ENCODE results near the gene B3GNT3. TPM values are rescaled to one million over a fixed set of nuclear protein-coding genes. Genes with fewer than 3 reads are reported as not detected.

Gene B3GNT3
- total and polyA plus RNA-seq, 2 donors (not counting 1 experiment from before 2014, with no cell fraction given): not detected

DNA sequence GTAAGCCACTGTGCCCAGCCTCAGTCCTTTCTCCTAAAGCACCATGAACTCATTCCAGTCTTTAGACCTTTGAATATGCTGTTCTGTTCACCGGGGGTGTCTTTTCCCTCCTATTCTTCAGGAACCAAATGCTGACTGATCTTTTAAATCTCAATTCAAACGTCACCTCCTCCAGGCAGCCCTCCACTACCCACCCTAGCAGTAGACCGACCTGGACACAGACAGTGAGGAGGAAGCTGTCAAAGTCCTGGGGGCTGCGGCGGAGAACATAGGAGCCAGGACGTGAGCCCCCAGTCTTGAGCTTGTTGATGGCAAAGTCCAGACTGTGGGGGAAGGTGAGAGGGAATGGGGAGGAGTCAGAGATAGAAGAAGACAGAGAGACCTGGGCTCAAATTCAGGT, 45.1 kb downstream of the B3GNT3 start:
- Histone ChIP-seq H3K4me2 (ENCODE audit: extremely low read depth, insufficient read depth, low read length) (no peak overlapping the region), H3K9ac (ENCODE audit: insufficient read depth, low read length) (no peak overlapping the region), H3K36me3 (ENCODE audit: control insufficient read depth, insufficient read depth, low read length) (no peaks in the 10 kb centered on the region), H3K4me1 (ENCODE audit: control insufficient read depth, extremely low read depth, insufficient read depth, low read length) (peaks cover 2% of the 10 kb centered on the region), H3K27me3 (ENCODE audit: control insufficient read depth, insufficient read depth, low read length) (no peaks in the 10 kb centered on the region), H3K27ac (ENCODE audit: insufficient read depth, low read length) (no peak overlapping the region), H4K20me1 (ENCODE audit: control insufficient read depth, extremely low read depth, insufficient read depth, low read length) (no peaks in the 10 kb centered on the region), H3K4me3 (replicated peaks in 1 of 4; ENCODE audit: control extremely low read depth in 1 of 4, insufficient read depth in 1 of 4, low read depth in 3 of 4, low read length in 4 of 4) (no peak overlapping the region), H3K79me2 (ENCODE audit: control insufficient read depth, insufficient read depth, low read length) (no peaks in the 10 kb centered on the region), H3K9me3 (ENCODE audit: control insufficient read depth, insufficient read depth, low read depth, low read length) (no peaks in the 10 kb centered on the region), H2AFZ (ENCODE audit: low read length) (no peak overlapping the region)
- TF ChIP-seq, protein P1, sequence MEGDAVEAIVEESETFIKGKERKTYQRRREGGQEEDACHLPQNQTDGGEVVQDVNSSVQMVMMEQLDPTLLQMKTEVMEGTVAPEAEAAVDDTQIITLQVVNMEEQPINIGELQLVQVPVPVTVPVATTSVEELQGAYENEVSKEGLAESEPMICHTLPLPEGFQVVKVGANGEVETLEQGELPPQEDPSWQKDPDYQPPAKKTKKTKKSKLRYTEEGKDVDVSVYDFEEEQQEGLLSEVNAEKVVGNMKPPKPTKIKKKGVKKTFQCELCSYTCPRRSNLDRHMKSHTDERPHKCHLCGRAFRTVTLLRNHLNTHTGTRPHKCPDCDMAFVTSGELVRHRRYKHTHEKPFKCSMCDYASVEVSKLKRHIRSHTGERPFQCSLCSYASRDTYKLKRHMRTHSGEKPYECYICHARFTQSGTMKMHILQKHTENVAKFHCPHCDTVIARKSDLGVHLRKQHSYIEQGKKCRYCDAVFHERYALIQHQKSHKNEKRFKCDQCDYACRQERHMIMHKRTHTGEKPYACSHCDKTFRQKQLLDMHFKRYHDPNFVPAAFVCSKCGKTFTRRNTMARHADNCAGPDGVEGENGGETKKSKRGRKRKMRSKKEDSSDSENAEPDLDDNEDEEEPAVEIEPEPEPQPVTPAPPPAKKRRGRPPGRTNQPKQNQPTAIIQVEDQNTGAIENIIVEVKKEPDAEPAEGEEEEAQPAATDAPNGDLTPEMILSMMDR (conservative IDR thresholded peaks at IDR 0.05 in 1 of 2, IDR thresholded peaks at IDR 0.05 in 1 of 2; ENCODE audit: low read depth in 1 of 2, low read length in 2 of 2): no peak
- TF ChIP-seq EZH2 (IDR thresholded peaks at IDR 0.05; ENCODE audit: low read length, missing control alignments): no peak
- DNase-seq (ENCODE audit: low read depth in 2 of 2): no peak

DNA sequence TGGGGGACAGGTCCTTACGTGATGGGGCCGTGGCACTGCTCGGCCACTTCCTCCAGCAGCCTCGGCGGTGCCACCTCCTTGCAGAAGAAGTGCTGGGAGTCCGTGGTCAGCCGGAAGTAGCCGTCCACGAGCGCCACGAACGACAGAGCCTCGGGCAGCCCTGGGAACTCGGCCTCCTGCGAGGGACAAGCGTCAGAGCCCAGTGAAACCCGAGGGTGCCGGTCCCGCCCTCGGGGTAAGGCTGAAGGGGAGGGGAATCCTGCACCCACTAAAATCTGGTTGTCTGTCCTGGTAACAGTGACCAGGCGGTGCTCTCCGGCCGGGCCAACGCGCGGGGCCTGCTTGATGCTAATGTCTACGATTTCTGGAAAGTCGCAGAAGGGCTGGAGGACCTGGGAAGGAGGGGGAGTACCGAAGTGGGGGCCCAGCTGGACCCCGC, 46.5 kb downstream of the B3GNT3 start:
- no peaks in the 10 kb centered on the region for H3K9me3 ChIP-seq (ENCODE audit: control insufficient read depth, insufficient read depth, low read depth, low read length)
- peak overlapping the region in 2 of 4 experiments; percentile 28 to 30 for H3K4me3 ChIP-seq (replicated peaks in 1 of 4; ENCODE audit: control extremely low read depth in 1 of 4, insufficient read depth in 1 of 4, low read depth in 3 of 4, low read length in 4 of 4)
- H3K4me1 ChIP-seq (ENCODE audit: control insufficient read depth, extremely low read depth, insufficient read depth, low read length): peaks cover 2% of the 10 kb centered on the region
- H3K4me2 ChIP-seq (ENCODE audit: extremely low read depth, insufficient read depth, low read length): peak overlapping the region; percentile 59
- H3K9ac ChIP-seq (ENCODE audit: insufficient read depth, low read length): no peak overlapping the region
- DNase-seq (ENCODE audit: low read depth in 2 of 2): no peak
- H2AFZ ChIP-seq (ENCODE audit: low read length): peak overlapping the region; percentile 57
- no peaks in the 10 kb centered on the region for H3K36me3 ChIP-seq (ENCODE audit: control insufficient read depth, insufficient read depth, low read length)
- no peak overlapping the region for H3K27ac ChIP-seq (ENCODE audit: insufficient read depth, low read length)
- H3K79me2 ChIP-seq (ENCODE audit: control insufficient read depth, insufficient read depth, low read length): no peaks in the 10 kb centered on the region
- H4K20me1 ChIP-seq (ENCODE audit: control insufficient read depth, extremely low read depth, insufficient read depth, low read length): no peaks in the 10 kb centered on the region
- H3K27me3 ChIP-seq (ENCODE audit: control insufficient read depth, insufficient read depth, low read length): no peaks in the 10 kb centered on the region
- TF ChIP-seq, protein P1 (conservative IDR thresholded peaks at IDR 0.05 in 1 of 2, IDR thresholded peaks at IDR 0.05 in 1 of 2; ENCODE audit: low read depth in 1 of 2, low read length in 2 of 2): no peak
- TF ChIP-seq EZH2 (IDR thresholded peaks at IDR 0.05; ENCODE audit: low read length, missing control alignments): no peak

DNA sequence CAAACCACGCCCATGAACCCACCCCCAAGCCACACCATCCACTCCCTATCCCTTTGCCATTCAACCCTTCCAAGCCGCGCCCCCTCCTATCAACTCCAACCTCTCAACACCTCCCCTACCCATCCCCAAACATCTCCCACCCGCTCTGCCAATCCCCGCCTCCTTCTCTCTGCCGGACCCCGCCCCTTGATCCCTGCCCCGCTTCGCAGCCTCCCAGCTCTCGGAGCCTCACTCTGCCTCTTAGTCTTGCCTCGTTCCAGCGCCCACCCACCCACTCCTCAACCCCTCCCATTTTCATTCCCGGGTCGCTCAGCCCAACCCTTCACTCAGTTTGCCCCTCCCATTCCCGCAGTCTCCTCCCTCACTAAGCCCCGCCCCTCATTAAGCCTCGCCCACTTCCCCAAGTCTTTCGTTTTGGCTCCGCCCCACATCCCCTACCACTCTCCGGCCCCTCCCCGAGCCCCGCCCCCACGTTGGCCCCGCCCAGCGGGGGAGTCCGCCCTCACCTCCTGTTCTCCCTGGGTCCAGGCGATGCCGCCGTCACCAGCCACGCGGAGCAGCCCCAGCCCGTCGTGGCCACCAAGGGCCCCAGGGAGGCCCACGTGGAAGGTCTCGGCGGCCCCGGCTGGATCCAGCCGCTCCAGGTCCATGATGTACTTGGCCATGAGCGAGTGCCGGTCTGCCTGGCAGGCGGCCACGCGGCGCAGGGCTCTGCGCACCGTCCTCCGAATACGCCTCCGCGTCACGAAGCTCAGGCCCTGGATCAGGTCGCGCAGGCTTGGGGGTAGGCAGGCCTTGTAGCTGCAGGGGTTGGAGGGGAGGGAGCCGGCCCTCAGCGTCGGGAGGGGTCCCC, 47.1 kb downstream of the B3GNT3 start:
- peak overlapping the region; percentile 59 for H3K4me2 ChIP-seq (ENCODE audit: extremely low read depth, insufficient read depth, low read length)
- H3K9me3 ChIP-seq (ENCODE audit: control insufficient read depth, insufficient read depth, low read depth, low read length): no peaks in the 10 kb centered on the region
- H3K27me3 ChIP-seq (ENCODE audit: control insufficient read depth, insufficient read depth, low read length): no peaks in the 10 kb centered on the region
- peaks cover 2% of the 10 kb centered on the region for H3K4me1 ChIP-seq (ENCODE audit: control insufficient read depth, extremely low read depth, insufficient read depth, low read length)
- no peaks in the 10 kb centered on the region for H3K36me3 ChIP-seq (ENCODE audit: control insufficient read depth, insufficient read depth, low read length)
- TF ChIP-seq EZH2 (IDR thresholded peaks at IDR 0.05; ENCODE audit: low read length, missing control alignments): no peak
- TF ChIP-seq, protein P1 (conservative IDR thresholded peaks at IDR 0.05 in 1 of 2, IDR thresholded peaks at IDR 0.05 in 1 of 2; ENCODE audit: low read depth in 1 of 2, low read length in 2 of 2): no peak
- no peaks in the 10 kb centered on the region for H4K20me1 ChIP-seq (ENCODE audit: control insufficient read depth, extremely low read depth, insufficient read depth, low read length)
- DNase-seq (ENCODE audit: low read depth in 2 of 2): peak; percentile 70 to 83
- H3K9ac ChIP-seq (ENCODE audit: insufficient read depth, low read length): peak overlapping the region; percentile 16
- H2AFZ ChIP-seq (ENCODE audit: low read length): peak overlapping the region; percentile 62
- H3K4me3 ChIP-seq (replicated peaks in 1 of 4; ENCODE audit: control extremely low read depth in 1 of 4, insufficient read depth in 1 of 4, low read depth in 3 of 4, low read length in 4 of 4): peak overlapping the region; percentile 13 to 42 (median 22)
- H3K27ac ChIP-seq (ENCODE audit: insufficient read depth, low read length): no peak overlapping the region
- no peaks in the 10 kb centered on the region for H3K79me2 ChIP-seq (ENCODE audit: control insufficient read depth, insufficient read depth, low read length)

Data from fibroblast of lung (primary cell).